ENCODE data around the gene TPX2. TPM values are rescaled to one million over a fixed set of nuclear protein-coding genes. Genes with fewer than 3 reads are reported as not detected.

TPX2 gene
- total RNA-seq, 4 donors from 2014 or later: 0.39 to 2.0 (median 0.82) TPM

- Histone ChIP-seq H3K27me3 (no peaks in the 10 kb centered on the region), H3K4me3 (replicated peaks in 1 of 3) (no peak overlapping the region), H3K27ac (peak overlapping the region; percentile 71 to 90 (median 89)), H3K9me3 (no peaks in the 10 kb centered on the region), H3K36me3 (no peaks in the 10 kb centered on the region), H3K4me1 (peaks cover 58 to 86% of the 10 kb centered on the region in 2 donors)
- TF ChIP-seq POLR2A (IDR thresholded peaks at IDR 0.05) (peak in 1 of 2 donors; percentile 46), CTCF (IDR thresholded peaks at IDR 0.05) (no peak)
- WGBS, 2 donors: 40 to 43% methylated on average over 6 of the region's 6 CpGs
- intact Hi-C loops (cut with DNase I): no loop called here
- peak; percentile 69 to 74 for DNase-seq
Measured at GRCh38 chr20:31698803-31699718, 40.0 kb upstream of the TPX2 start.

GRCh38 chr20:31699801-31700728 is 39.0 kb upstream of the TPX2 start:
- WGBS, 2 donors: 82 to 88% methylated on average over 7 of the region's 7 CpGs
- H3K9me3 ChIP-seq: no peaks in the 10 kb centered on the region
- intact Hi-C loops (cut with DNase I): no loop called here

GRCh38 chr20:31700747-31701146 is 38.3 kb upstream of the TPX2 start:
- no peaks in the 10 kb centered on the region for H3K9me3 ChIP-seq
- peaks cover 0 to 4% of the 10 kb centered on the region in 2 donors for H3K36me3 ChIP-seq
- peaks cover 67 to 86% of the 10 kb centered on the region in 2 donors for H3K4me1 ChIP-seq
- peak overlapping the region; percentile 71 to 90 (median 89) for H3K27ac ChIP-seq
- no peak for TF ChIP-seq CTCF (IDR thresholded peaks at IDR 0.05)
- TF ChIP-seq POLR2A (IDR thresholded peaks at IDR 0.05): no peak
- H3K4me3 ChIP-seq (replicated peaks in 1 of 3): no peak overlapping the region
- intact Hi-C loops (cut with DNase I): no loop called here
- DNase-seq: no peak
- WGBS, 2 donors: 85 to 92% methylated on average over 5 of the region's 5 CpGs
- H3K27me3 ChIP-seq: no peaks in the 10 kb centered on the region

More at GRCh38 chr20:31699801-31700728, 39.0 kb upstream of the TPX2 start:
- Histone ChIP-seq H3K4me1 (peaks cover 63 to 86% of the 10 kb centered on the region in 2 donors), H3K4me3 (replicated peaks in 1 of 3) (no peak overlapping the region), H3K27ac (peak overlapping the region; percentile 71 to 90 (median 89)), H3K27me3 (no peaks in the 10 kb centered on the region), H3K36me3 (no peaks in the 10 kb centered on the region)
- DNase-seq: no peak
- TF ChIP-seq POLR2A (IDR thresholded peaks at IDR 0.05): no peak

- H3K27me3 ChIP-seq: no peaks in the 10 kb centered on the region
- peaks cover 70 to 86% of the 10 kb centered on the region in 2 donors for H3K4me1 ChIP-seq
- no peak overlapping the region for H3K4me3 ChIP-seq (replicated peaks in 1 of 3)
- no peak for TF ChIP-seq CTCF (IDR thresholded peaks at IDR 0.05)
- no peak for TF ChIP-seq POLR2A (IDR thresholded peaks at IDR 0.05)
- H3K36me3 ChIP-seq: peaks cover under 1 to 4% of the 10 kb centered on the region in 2 donors
- no peaks in the 10 kb centered on the region for H3K9me3 ChIP-seq
- 89 to 90% methylated on average over 1 of the region's 1 CpG for WGBS, 2 donors
- peak overlapping the region; percentile 17 to 89 (median 52) for H3K27ac ChIP-seq
- intact Hi-C loops (cut with DNase I): no loop called here
- DNase-seq: no peak
Measured at GRCh38 chr20:31701591-31701990, 37.5 kb upstream of the TPX2 start.
